Subcutaneous adipose tissue (tissue), 4 donors: ENCODE results near the gene COL7A1. TPM values are rescaled to one million over a fixed set of nuclear protein-coding genes. Genes with fewer than 3 reads are reported as not detected.

Source experiments
- CTCF ChIP-seq: fragments of 450-650 bp; IDR thresholded peaks from one replicate; pipeline ENCODE4 v1.5.1; 2016; ENCODE audit warnings: low read depth, mild to moderate bottlenecking, control low read depth, antibody characterized with exemption, moderate library complexity
- total RNA-seq, 4 donors: library from RNA; depleted of rRNA; stranded (reverse); fragments of >200 nt; gene quantifications; one replicate each; pipeline ENCODE4 v1.1.0, GENCODE V29; 2016

COL7A1 gene
- total RNA-seq, 4 donors from 2014 or later: 0.16 to 1.5 (median 0.59) TPM

- TF ChIP-seq CTCF: no peak
Measured at GRCh38 chr3:48628277-48629017, 33.3 kb upstream of the COL7A1 start.

GRCh38 chr3:48625600-48625999, 30.5 kb upstream of the COL7A1 start:
- TF ChIP-seq CTCF: no peak

GRCh38 chr3:48624767-48625166, 29.6 kb upstream of the COL7A1 start:
- no peak for TF ChIP-seq CTCF

GRCh38 chr3:48623851-48624547, 28.9 kb upstream of the COL7A1 start:
- TF ChIP-seq CTCF: no peak

GRCh38 chr3:48621461-48621869, 26.3 kb upstream of the COL7A1 start, which contains the start of gene TMEM89:
Gene TMEM89 (minus strand): TSS chr3:48621769. CDS start chr3:48621756, 13 bp downstream.
- no peak for TF ChIP-seq CTCF

- TF ChIP-seq CTCF: no peak
Measured at GRCh38 chr3:48619541-48620524, 24.7 kb upstream of the COL7A1 start.
